HFFc6 (cell line): ENCODE results near the gene TNFSF12. TPM values are rescaled to one million over a fixed set of nuclear protein-coding genes. Genes with fewer than 3 reads are reported as not detected.
"Not testable (repeated sequence)": the region's sequence is repeated elsewhere in the genome, so short reads cannot be mapped to it uniquely, and the experiment has no call there.

Experiments used
- DNase-seq: peaks from one replicate; pipeline ENCODE4 v3.0.0-alpha.2; 2018
- H3K27ac Mint-ChIP-seq: 2 replicates; pipeline ENCODE4 v1.8.0; 2020; ENCODE audit warnings: mild to moderate bottlenecking, mixed read lengths
- H3K27me3 Mint-ChIP-seq: 2 replicates; pipeline ENCODE4 v1.8.0; 2021; ENCODE audit warnings: mild to moderate bottlenecking, moderate library complexity, mixed read lengths; ENCODE audit not compliant: insufficient read depth
- H3K36me3 Mint-ChIP-seq: 2 replicates; pipeline ENCODE4 v1.8.0; 2021; ENCODE audit warnings: low read depth, mixed read lengths
- H3K4me1 Mint-ChIP-seq: 2 replicates; pipeline ENCODE4 v1.8.0; 2020; ENCODE audit warnings: low read depth, mixed read lengths
- H3K4me3 Mint-ChIP-seq: 2 replicates; pipeline ENCODE4 v1.8.0; 2020; ENCODE audit warnings: mild to moderate bottlenecking, moderate library complexity, mixed read lengths
- H3K9me3 Mint-ChIP-seq: 2 replicates; pipeline ENCODE4 v1.8.0; 2020; ENCODE audit warnings: mild to moderate bottlenecking, mixed read lengths
- total RNA-seq, 6 experiments: library from RNA; stranded (reverse); fragmentation: NEBNext Ultra II Directional; extraction: Animal tissue kit (Norgen Biotek cat#: 25700); gene quantifications; 2 replicates in 1 of 6; 3 replicates in 5 of 6; pipeline ENCODE4 v1.2.3, GENCODE V29; 2021
- TF ChIP-seq, protein P1 (sequence below): fragments of 200-600 bp; sonication (generic); IDR thresholded peaks from 2 replicates; pipeline ENCODE4 v1.5.0; 2021; ENCODE audit warnings: antibody characterized with exemption, mild to moderate bottlenecking

The TNFSF12 gene
- total RNA-seq, 6 experiments from 2014 or later, result 22.0 to 28.3 (median 25.4) TPM

DNA sequence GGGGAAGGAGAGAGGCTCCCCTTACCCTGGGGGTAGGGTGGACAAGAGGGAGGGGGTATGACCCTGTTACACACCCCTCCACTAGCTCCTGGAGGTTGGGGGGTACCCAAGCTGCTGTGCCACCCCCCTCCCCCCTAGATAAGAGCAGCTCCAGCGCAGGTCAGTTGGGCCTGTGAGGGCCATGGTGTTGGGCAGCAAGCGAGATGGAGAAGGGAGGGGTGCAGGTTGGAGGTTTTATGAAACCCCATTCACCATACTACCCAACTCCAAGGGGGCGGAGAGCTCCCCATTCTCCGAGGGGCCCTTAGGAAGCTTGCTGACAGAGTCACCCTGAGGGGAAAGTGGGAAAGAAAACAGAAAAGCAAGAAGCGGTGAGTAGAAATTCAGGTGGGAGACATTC lies 42.7 kb downstream of the TNFSF12 start:
- peaks cover 30% of the 10 kb centered on the region for H3K36me3 Mint-ChIP-seq
- TF ChIP-seq, protein P1, sequence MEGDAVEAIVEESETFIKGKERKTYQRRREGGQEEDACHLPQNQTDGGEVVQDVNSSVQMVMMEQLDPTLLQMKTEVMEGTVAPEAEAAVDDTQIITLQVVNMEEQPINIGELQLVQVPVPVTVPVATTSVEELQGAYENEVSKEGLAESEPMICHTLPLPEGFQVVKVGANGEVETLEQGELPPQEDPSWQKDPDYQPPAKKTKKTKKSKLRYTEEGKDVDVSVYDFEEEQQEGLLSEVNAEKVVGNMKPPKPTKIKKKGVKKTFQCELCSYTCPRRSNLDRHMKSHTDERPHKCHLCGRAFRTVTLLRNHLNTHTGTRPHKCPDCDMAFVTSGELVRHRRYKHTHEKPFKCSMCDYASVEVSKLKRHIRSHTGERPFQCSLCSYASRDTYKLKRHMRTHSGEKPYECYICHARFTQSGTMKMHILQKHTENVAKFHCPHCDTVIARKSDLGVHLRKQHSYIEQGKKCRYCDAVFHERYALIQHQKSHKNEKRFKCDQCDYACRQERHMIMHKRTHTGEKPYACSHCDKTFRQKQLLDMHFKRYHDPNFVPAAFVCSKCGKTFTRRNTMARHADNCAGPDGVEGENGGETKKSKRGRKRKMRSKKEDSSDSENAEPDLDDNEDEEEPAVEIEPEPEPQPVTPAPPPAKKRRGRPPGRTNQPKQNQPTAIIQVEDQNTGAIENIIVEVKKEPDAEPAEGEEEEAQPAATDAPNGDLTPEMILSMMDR, result no peak

DNA sequence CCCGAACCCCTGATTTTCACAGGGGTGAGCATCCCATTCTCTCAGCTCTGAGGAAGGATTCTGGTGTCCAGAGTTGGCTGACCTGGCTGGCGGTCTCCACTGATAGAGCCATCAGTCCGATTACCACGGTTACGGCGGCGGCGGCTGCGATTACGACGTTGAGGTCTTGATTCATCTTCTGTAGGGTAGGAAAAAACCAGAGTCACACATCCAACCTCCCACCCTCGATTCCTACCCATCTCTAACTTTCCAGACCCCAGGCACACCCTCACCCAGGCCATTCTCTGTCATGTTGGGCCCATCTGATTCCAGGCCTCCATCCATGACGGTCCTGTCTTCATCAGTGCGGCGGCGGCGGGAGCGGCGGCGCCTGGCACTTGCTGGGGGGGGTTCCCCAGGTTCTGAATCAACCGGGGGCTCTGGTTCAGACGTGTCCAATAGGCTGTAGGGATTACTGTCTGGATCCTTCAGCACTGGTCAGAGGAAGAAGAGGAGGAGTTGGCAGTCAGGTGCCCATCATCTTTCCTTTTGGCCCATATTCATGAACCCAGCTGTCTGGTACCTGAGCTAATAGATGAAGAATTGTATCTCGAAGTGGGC lies 43.7 kb downstream of the TNFSF12 start:
- TF ChIP-seq, protein P1, result no peak
- DNase-seq, result no peak
- peaks cover 45% of the 10 kb centered on the region for H3K4me1 Mint-ChIP-seq
- peaks cover 27% of the 10 kb centered on the region for H3K36me3 Mint-ChIP-seq
- peak overlapping the region; percentile 92 for H3K27ac Mint-ChIP-seq
- no peak overlapping the region for H3K4me3 Mint-ChIP-seq
- no peaks in the 10 kb centered on the region for H3K9me3 Mint-ChIP-seq
- peaks cover 5% of the 10 kb centered on the region for H3K27me3 Mint-ChIP-seq

More for the DNA sequence above, 42.7 kb downstream of the TNFSF12 start:
- Mint-ChIP-seq H3K27ac (peak overlapping the region; percentile 92), H3K4me3 (no peak overlapping the region; the same call in 1 of the 2 replicates), H3K4me1 (peaks cover 54% of the 10 kb centered on the region), H3K9me3 (no peaks in the 10 kb centered on the region), H3K27me3 (peaks cover 7% of the 10 kb centered on the region)
- no peak for DNase-seq

DNA sequence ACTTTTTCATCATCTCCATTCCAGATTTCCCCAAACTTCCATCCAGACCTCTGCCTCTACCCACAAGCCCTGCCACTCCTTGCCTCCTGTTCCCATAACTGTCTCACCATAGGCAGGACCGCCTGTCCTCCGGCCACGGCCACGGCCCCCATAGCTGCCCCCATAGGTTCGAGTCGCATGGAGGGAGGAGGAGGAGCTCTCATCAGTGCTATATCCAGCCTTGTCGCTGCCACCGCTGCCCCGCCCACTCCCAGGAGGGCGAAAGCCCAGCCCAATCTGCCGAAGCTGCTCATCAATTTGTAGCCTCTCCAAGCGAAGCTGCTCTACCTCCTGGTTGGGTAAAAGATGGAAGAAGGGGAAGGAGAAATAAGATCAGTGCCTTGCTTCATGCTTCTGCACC lies 44.4 kb downstream of the TNFSF12 start:
- TF ChIP-seq, protein P1, result no peak
- Mint-ChIP-seq H3K27ac (peak overlapping the region; percentile 44), H3K27me3 (peaks cover 2% of the 10 kb centered on the region; the same call in 1 of the 2 replicates), H3K36me3 (peaks cover 28% of the 10 kb centered on the region), H3K4me3 (no peak overlapping the region), H3K4me1 (peaks cover 37% of the 10 kb centered on the region), H3K9me3 (no peaks in the 10 kb centered on the region)
- DNase-seq, result no peak

DNA sequence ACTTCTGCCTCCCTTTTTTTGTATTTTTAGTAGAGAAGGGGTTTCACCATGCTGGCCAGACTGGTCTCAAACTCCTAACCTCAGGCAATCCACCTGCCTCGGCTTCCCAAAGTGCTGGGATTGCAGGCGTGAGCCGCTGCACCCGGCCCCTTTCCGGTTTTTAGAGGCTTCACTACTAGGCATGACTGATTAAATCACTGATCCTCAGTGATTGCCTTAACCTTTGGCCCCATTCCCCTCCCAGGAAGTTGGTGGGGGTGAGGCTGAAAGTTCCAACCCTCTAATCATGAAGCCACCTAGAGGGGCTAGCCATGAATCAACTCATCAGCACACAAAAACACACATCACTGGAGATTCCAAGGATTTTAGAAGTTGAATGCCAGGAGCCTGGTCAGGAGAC lies 48.7 kb downstream of the TNFSF12 start:
- H3K27me3 Mint-ChIP-seq, H3K9me3 Mint-ChIP-seq, H3K27ac Mint-ChIP-seq, H3K4me3 Mint-ChIP-seq, DNase-seq: not testable (repeated sequence)
- Mint-ChIP-seq H3K36me3 (peaks cover 30% of the 10 kb centered on the region), H3K4me1 (peaks cover 14% of the 10 kb centered on the region)

DNA sequence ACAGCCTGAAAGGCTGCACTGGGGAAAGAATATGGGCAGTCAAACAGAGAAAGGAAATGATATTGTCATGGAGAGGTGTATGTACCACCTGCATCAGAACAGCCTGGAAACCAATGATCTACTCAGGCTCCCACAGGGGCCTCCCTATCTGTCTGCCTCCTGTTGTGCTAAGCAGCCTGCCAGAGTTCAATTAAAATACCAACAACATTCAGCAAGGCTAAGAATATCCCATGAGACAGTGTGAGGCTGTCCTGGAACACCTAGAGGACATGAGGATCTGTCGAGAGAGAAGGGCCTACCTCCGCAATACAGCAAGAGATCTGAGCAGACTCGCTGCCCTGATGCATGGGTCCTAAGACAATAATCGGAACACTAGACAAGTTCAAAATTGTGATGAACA lies 57.4 kb downstream of the TNFSF12 start:
- TF ChIP-seq, protein P1, result no peak
- peaks cover 2% of the 10 kb centered on the region; the same call in 1 of the 2 replicates for H3K27me3 Mint-ChIP-seq
- no peak for DNase-seq
- peaks cover 38% of the 10 kb centered on the region for H3K36me3 Mint-ChIP-seq
- H3K27ac Mint-ChIP-seq, result no peak overlapping the region
- peaks cover 16% of the 10 kb centered on the region for H3K4me1 Mint-ChIP-seq
- H3K9me3 Mint-ChIP-seq, result no peaks in the 10 kb centered on the region
- H3K4me3 Mint-ChIP-seq, result no peak overlapping the region

Other genes starting within 250 kb of the TNFSF12 start
- 1,000 to 10,000 TPM; 1,011 to 1,116 (median 1,072) TPM for gene EIF5A, start 241.4 kb upstream of the TNFSF12 start, total RNA-seq
- 10 to 100 TPM; 34.7 to 45.2 (median 40.7) TPM for gene GPS2, start 233.7 kb upstream of the TNFSF12 start, total RNA-seq
- 10 to 100 TPM; 18.7 to 24.6 (median 20.4) TPM for gene NEURL4, start 219.7 kb upstream of the TNFSF12 start, total RNA-seq
- gene ACAP1, start 212.5 kb upstream of the TNFSF12 start, total RNA-seq, result 1 to 10 TPM; 3.2 to 6.4 (median 4.9) TPM
- 10 to 100 TPM; 11.2 to 14.5 (median 12.6) TPM for gene KCTD11, start 196.9 kb upstream of the TNFSF12 start, total RNA-seq
- gene TMEM95, start 193.9 kb upstream of the TNFSF12 start, total RNA-seq, result not detected
- under 1 TPM; 0.20 to 0.41 (median 0.26) TPM for gene TNK1, start 168.0 kb upstream of the TNFSF12 start, total RNA-seq
- 100 to 1,000 TPM in 1 of 6 experiments, 10 to 100 TPM in 5; 85.6 to 114 (median 98.5) TPM for gene PLSCR3, start 154.5 kb upstream of the TNFSF12 start, total RNA-seq
- 10 to 100 TPM; 52.2 to 79.1 (median 72.3) TPM for gene TMEM256, start 145.0 kb upstream of the TNFSF12 start, total RNA-seq
- 10 to 100 TPM; 41.3 to 57.3 (median 46.2) TPM for gene NLGN2, start 141.2 kb upstream of the TNFSF12 start, total RNA-seq
- not detected for gene SPEM1, start 128.7 kb upstream of the TNFSF12 start, total RNA-seq
- gene SPEM2, start 123.4 kb upstream of the TNFSF12 start, total RNA-seq, result not detected
- gene SPEM3, start 120.2 kb upstream of the TNFSF12 start, total RNA-seq, result not detected
- 1 to 10 TPM; 2.2 to 2.9 (median 2.8) TPM for gene TMEM102, start 113.6 kb upstream of the TNFSF12 start, total RNA-seq
- under 1 TPM in 3 of 6 experiments, not detected in 3; 0.10 to 0.31 (median 0.24) TPM for gene FGF11, start 109.5 kb upstream of the TNFSF12 start, total RNA-seq
- gene CHRNB1, start 104.0 kb upstream of the TNFSF12 start, total RNA-seq, result 1 to 10 TPM; 2.0 to 2.8 (median 2.4) TPM
- 10 to 100 TPM; 62.7 to 75.9 (median 68.6) TPM for gene ZBTB4, start 69.4 kb upstream of the TNFSF12 start, total RNA-seq
- gene SLC35G6, start 67.6 kb upstream of the TNFSF12 start, total RNA-seq, result not detected
- gene POLR2A, start 64.7 kb upstream of the TNFSF12 start, total RNA-seq, result 100 to 1,000 TPM; 111 to 127 (median 118) TPM
- 1 to 10 TPM; 1.2 to 2.8 (median 1.5) TPM for gene TNFSF13, start 9.7 kb downstream of the TNFSF12 start, total RNA-seq
- gene SENP3, start 12.9 kb downstream of the TNFSF12 start, total RNA-seq, result 10 to 100 TPM; 53.9 to 70.3 (median 60.3) TPM
- gene CD68, start 30.6 kb downstream of the TNFSF12 start, total RNA-seq, result 10 to 100 TPM; 46.6 to 71.7 (median 68.5) TPM
- gene MPDU1, start 34.8 kb downstream of the TNFSF12 start, total RNA-seq, result 10 to 100 TPM; 59.2 to 91.2 (median 68.6) TPM
- gene SOX15, start 41.0 kb downstream of the TNFSF12 start, total RNA-seq, result 1 to 10 TPM in 1 of 6 experiments, under 1 TPM in 5; 0.62 to 1.0 (median 0.81) TPM
- 10 to 100 TPM; 49.3 to 62.3 (median 51.5) TPM for gene FXR2, start 65.8 kb downstream of the TNFSF12 start, total RNA-seq
- 10 to 100 TPM; 39.2 to 55.0 (median 43.5) TPM for gene SAT2, start 78.8 kb downstream of the TNFSF12 start, total RNA-seq
- 1 to 10 TPM in 1 of 6 experiments, under 1 TPM in 5; 0.36 to 1.2 (median 0.79) TPM for gene SHBG, start 81.1 kb downstream of the TNFSF12 start, total RNA-seq
- not detected for gene ATP1B2, start 101.9 kb downstream of the TNFSF12 start, total RNA-seq
- gene TP53, start 138.4 kb downstream of the TNFSF12 start, total RNA-seq, result 10 to 100 TPM; 68.1 to 84.3 (median 75.4) TPM
- 10 to 100 TPM in 5 of 6 experiments, 1 to 10 TPM in 1; 8.6 to 18.2 (median 15.2) TPM for gene WRAP53, start 139.4 kb downstream of the TNFSF12 start, total RNA-seq
- gene EFNB3, start 156.1 kb downstream of the TNFSF12 start, total RNA-seq, result under 1 TPM; 0.12 to 0.34 (median 0.24) TPM
- gene DNAH2, start 168.7 kb downstream of the TNFSF12 start, total RNA-seq, result not detected